ENCODE measurements around the gene AK8. TPM values are rescaled to one million over a fixed set of nuclear protein-coding genes. Genes with fewer than 3 reads are reported as not detected.

Gene AK8
- total RNA-seq, 4 donors from 2014 or later: 0.61 to 1.9 TPM; not detected in 2

- intact Hi-C loops (cut with DNase I; ENCODE audit: low total_unique reads): no loop called here
These were observed 200.1 kb downstream of the AK8 start for GRCh38 chr9:132677976-132678375.

More at GRCh38 chr9:132677976-132678375, 200.1 kb downstream of the AK8 start:
- Histone ChIP-seq H3K27me3 (no peaks in the 10 kb centered on the region), H3K4me1 (no peaks in the 10 kb centered on the region), H3K4me3 (no peak overlapping the region), H3K27ac (no peak overlapping the region), H3K36me3 (no peaks in the 10 kb centered on the region), H3K9me3 (no peaks in the 10 kb centered on the region)
- TF ChIP-seq POLR2A (IDR thresholded peaks at IDR 0.05) (no peak), CTCF (IDR thresholded peaks at IDR 0.05) (no peak)
- DNase-seq: no peak

Other genes starting within 250 kb of the AK8 start
- gene DDX31, start 208.3 kb downstream of the AK8 start, total RNA-seq: 10 to 100 TPM in 2 of 4 donors, 1 to 10 TPM in 2; 5.9 to 17.7 (median 10.5) TPM
- gene GTF3C4, start 207.8 kb downstream of the AK8 start, total RNA-seq: 10 to 100 TPM in 2 of 4 donors, 1 to 10 TPM in 2; 3.2 to 27.8 (median 10.5) TPM
- gene SPACA9, start 614 bp upstream of the AK8 start, total RNA-seq: 1 to 10 TPM in 3 of 4 donors, under 1 TPM in 1; 0.26 to 7.0 (median 2.4) TPM
- 10 to 100 TPM; 29.7 to 55.3 (median 44.0) TPM for gene TSC1, start 66.3 kb upstream of the AK8 start, total RNA-seq
- gene GFI1B, start 100.4 kb upstream of the AK8 start, total RNA-seq: under 1 TPM in 1 of 4 donors, not detected in 3; 0.14 TPM
- 10 to 100 TPM; 26.6 to 52.8 (median 37.1) TPM for gene GTF3C5, start 152.7 kb upstream of the AK8 start, total RNA-seq
- gene CEL, start 183.7 kb upstream of the AK8 start, total RNA-seq: 1 to 10 TPM in 1 of 4 donors, under 1 TPM in 2, not detected in 1; 0.26 to 1.4 (median 0.62) TPM
- gene RALGDS, start 243.0 kb upstream of the AK8 start, total RNA-seq: 10 to 100 TPM; 14.1 to 67.9 (median 30.3) TPM